ENCODE measurements around the gene PRPF39. TPM values are rescaled to one million over a fixed set of nuclear protein-coding genes. Genes with fewer than 3 reads are reported as not detected.

Gene PRPF39
- total and polyA plus RNA-seq, 2 of the 4 experiments (the other 2 are of a cell fraction) = 18.1 to 29.6 TPM

DNA sequence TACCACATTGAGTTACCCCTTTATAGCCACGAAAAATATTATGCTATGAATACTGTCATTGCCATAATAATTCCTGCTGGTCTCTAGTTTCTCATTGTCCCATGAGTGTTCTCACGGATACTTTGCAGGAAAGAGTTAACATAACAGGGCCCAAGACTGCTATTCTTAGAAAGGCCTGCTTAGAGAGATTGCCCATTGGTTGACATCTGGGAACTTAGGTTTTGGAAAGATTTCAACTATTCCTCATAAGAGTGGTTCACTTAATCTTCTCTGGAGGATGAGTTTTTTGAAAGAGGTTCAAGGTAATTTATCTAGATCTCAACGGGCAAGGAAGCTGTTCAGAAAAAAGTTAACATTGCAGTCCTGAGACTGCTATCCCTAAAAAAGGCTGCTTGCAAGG is 18.4 kb upstream of the PRPF39 start:
- Histone ChIP-seq H4K20me1 (ENCODE audit: insufficient read depth, low read length) (no peaks in the 10 kb centered on the region), H3K27ac (ENCODE audit: insufficient read depth, low read length) (no peak overlapping the region)
- dilution Hi-C loops (cut with HindIII; ENCODE audit: low sequenced_read_pairs, unreplicated experiment) = no loop called here

More for the DNA sequence above, 18.4 kb upstream of the PRPF39 start:
- intact Hi-C loops (cut with micrococcal nuclease) (loop anchor here (5.0 kb wide), 1 partner anchor 38 kb away; no protein-coding TSS in a partner anchor), in situ Hi-C loops (cut with MboI; ENCODE audit: low sequenced_read_pairs) (no loop called here)
- Histone ChIP-seq H3K14ac (replicated peaks; ENCODE audit: low read depth, low read length) (no peak overlapping the region), H3K23ac (ENCODE audit: low read depth, low read length) (no peak overlapping the region), H3K4me3 (ENCODE audit: insufficient read depth, low read depth, low read length) (no peak overlapping the region), H3K27me3 (ENCODE audit: control insufficient read depth, insufficient read depth, low read length) (no peaks in the 10 kb centered on the region), H2AK5ac (ENCODE audit: low read depth, low read length) (no peak overlapping the region), H3K18ac (ENCODE audit: low read depth, low read length) (no peak overlapping the region), H3K9ac (ENCODE audit: low read depth, low read length) (no peak overlapping the region), H3K56ac (ENCODE audit: extremely low read depth, insufficient read depth, low read length) (no peak overlapping the region), H4K5ac (ENCODE audit: low read depth, low read length) (no peak overlapping the region), H2AFZ (replicated peaks; ENCODE audit: low read length, poor library complexity) (no peak overlapping the region), H3K9me3 (ENCODE audit: control insufficient read depth, insufficient read depth, low read length) (no peaks in the 10 kb centered on the region), H3K79me1 (ENCODE audit: low read depth in 1 of 2, low read length in 2 of 2) (peaks cover 0 to 9% of the 10 kb centered on the region in 2 experiments; a peak in 3 of 4 replicates), H4K8ac (ENCODE audit: low read depth in 2 of 2, low read length in 2 of 2) (no peak overlapping the region), H2BK120ac (ENCODE audit: low read depth, low read length) (no peak overlapping the region), H3K9me1 (ENCODE audit: insufficient read depth, low read length) (no peaks in the 10 kb centered on the region), H2BK20ac (ENCODE audit: low read depth, low read length) (no peak overlapping the region), H3K36me3 (ENCODE audit: control insufficient read depth, insufficient read depth, low read length) (0 out of 2 replicates have a peak, but pooled peaks cover 1% of the 10 kb centered on the region), H3K4me2 (ENCODE audit: low read depth, low read length) (no peak overlapping the region), H3K4ac (ENCODE audit: low read depth, low read length) (no peak overlapping the region), H3K4me1 (ENCODE audit: control insufficient read depth, insufficient read depth, low read length) (no peaks in the 10 kb centered on the region), H4K91ac (ENCODE audit: insufficient read depth, low read depth, low read length) (no peak overlapping the region), H2BK5ac (ENCODE audit: low read depth, low read length, poor library complexity, severe bottlenecking) (no peak overlapping the region), H2BK15ac (ENCODE audit: low read depth, low read length) (no peak overlapping the region), H2AK9ac (replicated peaks; ENCODE audit: low read depth, low read length, poor library complexity) (no peak overlapping the region)
- peak; percentile 23 for DNase-seq
- ChIA-PET CTCF (interaction anchor here (0.9 kb wide), 1 partner anchor 8 kb away, joined by 4 read pairs; no protein-coding TSS in a partner anchor), POLR2A (ENCODE audit: unreplicated experiment) (no interaction called here)
- no peak for TF ChIP-seq POLR2A (IDR thresholded peaks at IDR 0.05; ENCODE audit: low read depth, low read length)
- no peak for TF ChIP-seq NFE2L2 (IDR thresholded peaks at IDR 0.05; ENCODE audit: low read depth, low read length)
- TF ChIP-seq BHLHE40 (IDR thresholded peaks at IDR 0.05; ENCODE audit: low read depth, low read length) = no peak
- no peak for TF ChIP-seq MAZ (IDR thresholded peaks at IDR 0.05; ENCODE audit: borderline replicate concordance, low read depth, low read length)
- no TSS peak for BruUV-seq (replicated peaks)
- 60% methylated on average over 2 of the region's 3 CpGs; no CpG with 5 or more reads in 1 of the 2 experiments for WGBS, 2 experiments (ENCODE audit: extremely low coverage in 2 of 2, insufficient read length in 1 of 2)
- ATAC-seq (ENCODE audit: low read depth) = no peak
